ENCODE measurements around the gene HOXB5.

HOXB5 gene

GRCh38 chr17:48615963-48616716 lies 22.6 kb upstream of the HOXB5 start:
- DNase-seq (ENCODE audit: low read depth in 2 of 2) = no peak

DNA sequence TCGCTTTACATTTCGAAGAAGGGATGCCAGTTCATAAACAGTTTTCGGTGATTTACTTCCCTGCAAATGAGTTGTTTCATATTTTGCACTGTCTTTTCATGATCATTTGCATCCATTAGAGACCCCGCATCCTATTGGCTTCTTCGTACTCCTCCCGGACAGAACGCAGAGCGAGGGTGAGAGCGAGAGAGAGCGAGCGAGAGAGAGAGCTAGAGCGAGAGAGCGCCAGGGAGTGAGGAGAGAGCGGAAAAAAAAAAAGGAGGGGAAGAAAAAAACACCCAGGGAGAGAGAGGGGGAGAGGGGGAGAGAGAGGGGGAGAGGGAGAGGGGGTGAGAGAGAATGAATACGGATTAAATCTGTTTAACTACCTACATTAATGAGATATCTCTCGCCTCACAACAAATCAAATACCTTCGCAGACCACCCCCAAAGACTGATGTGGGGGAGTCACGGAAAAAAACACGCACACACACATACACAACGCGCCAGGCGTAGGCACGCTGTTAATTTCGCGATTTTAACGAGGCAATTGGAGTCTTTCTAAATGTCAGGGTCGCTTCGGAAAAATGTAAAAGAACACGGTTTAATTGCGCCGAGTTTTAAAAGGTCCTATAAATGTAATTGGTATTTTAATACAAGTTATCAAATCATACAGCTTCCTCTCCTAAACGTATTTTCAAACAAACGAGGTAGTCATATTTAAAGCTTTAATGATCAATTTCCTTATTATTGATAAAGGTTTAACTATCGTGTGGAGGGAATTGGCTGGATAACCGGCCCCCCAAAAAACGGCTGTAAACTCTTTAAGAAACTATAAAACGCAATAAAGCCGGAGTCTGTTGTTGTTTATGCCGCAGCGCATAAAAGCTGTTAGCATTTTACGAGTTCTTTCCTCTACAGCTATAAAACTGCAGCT lies 21.7 kb upstream of the HOXB5 start, which contains the start of gene HOXB8:
Gene HOXB8, minus strand, starts transcription at position 246 of the 916 bp plus-strand sequence. CDS start 588 bp downstream, outside the sequence.
- DNase-seq (ENCODE audit: low read depth in 2 of 2) = no peak

- DNase-seq (ENCODE audit: low read depth in 2 of 2) = no peak
Measured at GRCh38 chr17:48613862-48614694, 20.5 kb upstream of the HOXB5 start.

- DNase-seq (ENCODE audit: low read depth in 2 of 2) = no peak
Measured at GRCh38 chr17:48612854-48613691, 19.5 kb upstream of the HOXB5 start.

DNA sequence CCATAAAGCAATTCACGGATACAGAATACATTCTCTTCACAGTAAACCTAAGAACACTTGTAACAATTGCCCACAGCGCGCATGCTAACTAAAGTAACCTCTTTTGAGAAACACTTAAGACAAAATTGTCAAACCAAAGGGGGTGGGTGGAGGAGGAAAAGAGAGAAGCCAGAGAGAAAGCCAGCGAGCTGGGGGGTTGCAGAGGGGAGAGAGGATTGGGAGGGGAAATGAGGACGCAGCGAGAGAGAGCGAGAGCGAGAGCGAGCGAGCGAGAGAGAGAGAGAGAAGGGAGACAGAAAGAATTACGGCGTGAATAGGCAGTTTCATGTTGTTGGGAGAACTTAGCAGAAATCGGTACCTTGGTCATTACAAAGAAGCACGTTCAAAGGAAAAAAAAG lies 18.9 kb upstream of the HOXB5 start:
- no peak for DNase-seq (ENCODE audit: low read depth in 2 of 2)

DNA sequence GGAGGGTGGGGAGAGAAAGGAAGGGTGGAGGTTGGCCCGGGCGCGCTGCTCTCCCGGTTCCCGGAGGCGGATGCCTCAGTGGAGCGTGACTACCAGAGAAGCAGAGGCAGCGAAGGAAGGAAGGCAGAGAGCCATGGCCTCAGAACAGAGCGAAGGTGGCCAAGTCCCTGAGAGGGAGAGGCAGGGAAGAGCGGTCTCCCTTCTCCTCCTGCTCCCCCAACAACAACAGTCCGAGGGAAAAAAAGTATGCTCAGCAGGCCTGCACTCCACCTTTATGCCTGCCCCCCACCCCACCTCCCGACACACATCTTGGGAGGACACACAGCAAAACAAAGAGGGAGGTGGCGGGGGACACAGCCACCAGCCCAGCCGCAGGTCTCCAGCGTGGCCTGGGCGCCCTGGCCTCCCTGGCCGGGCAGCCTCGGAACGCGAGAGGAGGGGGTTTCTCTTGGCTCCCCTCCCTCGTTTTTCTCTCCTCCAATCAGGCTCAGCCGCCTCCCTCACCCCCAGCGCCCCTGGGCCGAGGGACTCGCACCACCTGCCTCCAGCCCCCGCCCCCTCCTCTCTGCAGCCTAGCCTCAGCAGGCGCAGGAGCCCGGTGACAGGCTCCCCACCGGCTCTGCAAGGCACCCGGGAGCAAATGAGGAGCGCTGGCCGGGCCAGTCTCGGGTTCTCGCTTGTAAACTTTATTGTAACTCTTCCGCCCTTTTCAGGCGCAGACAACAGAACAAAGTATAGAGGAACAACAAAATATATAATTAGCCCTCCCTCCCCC lies 18.3 kb upstream of the HOXB5 start:
- no peak for DNase-seq (ENCODE audit: low read depth in 2 of 2)

- DNase-seq (ENCODE audit: low read depth in 2 of 2) = no peak
Measured at GRCh38 chr17:48611213-48611612, 17.6 kb upstream of the HOXB5 start.

DNA sequence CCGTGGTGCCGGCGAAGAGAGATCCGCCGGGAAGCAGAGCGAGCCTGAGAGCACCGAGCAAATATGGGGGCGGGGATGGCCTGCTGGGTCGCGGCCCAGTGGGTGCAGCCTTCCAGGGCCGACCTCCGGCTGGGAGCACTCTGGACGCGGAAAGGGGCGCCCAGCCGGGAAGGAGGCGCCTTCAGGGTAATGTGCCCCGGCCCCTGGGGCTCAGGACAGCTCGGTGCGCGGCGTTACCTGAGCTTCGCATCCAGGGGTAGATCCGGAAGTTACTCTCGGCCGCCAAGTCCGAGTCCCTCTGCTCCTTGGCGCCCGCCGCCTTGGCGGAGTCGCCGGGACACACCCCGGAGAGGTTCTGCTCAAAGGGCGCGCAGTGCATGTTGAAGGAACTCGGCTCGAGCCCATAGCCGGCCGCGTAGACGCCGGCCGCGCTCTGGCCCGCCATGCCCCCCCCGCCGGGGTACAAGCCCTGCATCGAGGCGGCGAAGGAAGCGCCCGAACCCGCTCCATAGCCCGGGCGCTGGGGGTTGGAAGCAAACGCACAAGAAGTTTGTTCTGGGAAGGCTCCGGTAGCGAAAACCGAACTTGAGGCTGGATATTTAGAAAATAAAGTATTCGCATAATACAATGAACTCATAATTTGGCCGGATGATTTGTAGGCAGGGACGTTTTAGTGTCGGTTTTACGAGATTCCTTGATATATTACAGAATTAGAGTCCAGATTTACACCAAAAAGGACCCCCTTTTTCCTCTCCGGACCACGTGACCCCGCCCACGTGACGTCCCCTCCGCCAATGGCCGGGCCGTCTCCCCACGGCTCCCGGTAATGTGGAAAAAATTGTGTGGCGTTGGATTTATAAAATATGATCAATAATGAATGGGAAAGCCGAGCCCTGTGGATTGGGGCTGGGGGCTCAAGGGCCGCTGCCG lies 17.0 kb upstream of the HOXB5 start, which contains the start of gene HOXB7:
Gene HOXB7, minus strand, starts transcription at position 736 of the 930 bp plus-strand sequence. Its CDS starts 99 bp downstream, at position 637.
- DNase-seq (ENCODE audit: low read depth in 2 of 2) = no peak

- no peak for DNase-seq (ENCODE audit: low read depth in 2 of 2)
Measured at GRCh38 chr17:48609759-48610281, 16.2 kb upstream of the HOXB5 start.

GRCh38 chr17:48609033-48609432 lies 15.5 kb upstream of the HOXB5 start:
- DNase-seq (ENCODE audit: low read depth in 2 of 2) = no peak

DNA sequence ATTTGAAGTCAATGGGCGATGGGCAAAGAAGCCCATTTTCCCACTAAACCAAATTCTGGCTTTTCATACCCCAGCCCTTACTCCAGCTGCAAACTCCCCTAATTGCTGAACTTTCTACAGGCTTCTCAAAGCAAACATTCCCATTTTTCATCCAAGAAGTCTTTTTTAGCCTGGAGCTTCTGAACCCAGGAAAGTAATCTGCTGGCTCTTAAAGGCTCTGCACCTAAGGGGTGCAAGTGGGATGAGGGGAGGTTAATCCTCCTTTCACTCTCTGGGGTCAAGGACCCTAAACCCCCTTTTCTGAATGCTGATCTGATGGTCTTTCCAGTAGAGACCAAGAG lies 14.9 kb upstream of the HOXB5 start:
- no peak for DNase-seq (ENCODE audit: low read depth in 2 of 2)

GRCh38 chr17:48606892-48607614 lies 13.5 kb upstream of the HOXB5 start:
- no peak for DNase-seq (ENCODE audit: low read depth in 2 of 2)

DNA sequence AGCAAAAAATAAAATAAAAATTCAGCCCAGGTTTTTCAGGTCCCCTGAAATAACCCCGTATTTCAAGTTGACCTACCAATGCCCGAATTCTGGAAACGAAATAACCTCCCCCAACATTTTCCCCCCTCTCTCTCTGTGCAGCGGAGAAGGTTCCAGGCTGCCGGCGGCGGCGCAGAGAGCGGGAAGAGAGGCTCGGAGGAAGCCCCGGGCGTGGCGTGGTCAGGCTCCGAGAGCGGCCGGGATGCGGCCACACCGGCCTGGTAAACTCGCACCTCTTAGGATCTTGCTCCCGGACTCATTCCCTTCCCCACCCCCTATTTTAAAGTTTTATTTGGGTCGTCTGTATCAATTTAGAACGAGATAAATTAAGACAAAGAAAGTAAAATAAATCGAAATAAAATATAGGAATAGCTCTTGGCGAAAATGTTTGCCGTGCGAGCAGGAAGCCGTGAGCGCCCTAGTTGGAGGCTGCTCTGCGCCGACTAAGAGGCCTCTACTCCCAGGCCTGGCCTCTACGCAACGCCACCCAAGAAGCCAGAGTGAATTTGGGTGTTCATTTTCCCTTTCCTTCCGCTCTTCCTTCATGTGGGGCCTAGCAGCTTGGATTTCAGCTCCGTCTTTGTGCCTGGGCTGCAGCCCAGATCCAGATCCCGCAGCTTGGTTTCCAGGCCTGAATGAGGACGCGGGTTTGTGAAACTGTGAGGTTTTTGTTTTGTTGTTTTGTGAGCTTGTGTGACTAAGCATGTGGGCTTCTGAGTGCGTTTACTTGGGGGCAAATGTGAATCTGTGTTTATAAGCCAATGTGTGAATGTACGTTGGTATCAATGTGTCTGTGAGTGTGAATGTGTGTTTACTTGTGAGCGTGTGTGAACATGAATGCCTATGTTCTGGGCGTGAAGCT lies 12.7 kb upstream of the HOXB5 start:
- DNase-seq (ENCODE audit: low read depth in 2 of 2) = no peak

- DNase-seq (ENCODE audit: low read depth in 2 of 2) = no peak
Measured at GRCh38 chr17:48605409-48605919, 11.9 kb upstream of the HOXB5 start.

- DNase-seq (ENCODE audit: low read depth in 2 of 2) = no peak
Measured at GRCh38 chr17:48604770-48605329, 11.3 kb upstream of the HOXB5 start, which contains the start of gene HOXB6. Gene HOXB6, minus strand, starts transcription at chr17:48604986. Its CDS starts 6,836 bp downstream, at chr17:48598150.
